Hematopoietic multipotent progenitor cell treated with erythropoietin and hydrocortisone succinate and interleukin-3 and kit ligand, for 15 days (in vitro differentiated cells): ENCODE data around the gene ENOX1.

Experiments
- DNase-seq: peaks from one replicate; pipeline ENCODE4 v3.0.0-alpha.2; 2015; ENCODE audit warnings: low spot score

Gene ENOX1

DNA sequence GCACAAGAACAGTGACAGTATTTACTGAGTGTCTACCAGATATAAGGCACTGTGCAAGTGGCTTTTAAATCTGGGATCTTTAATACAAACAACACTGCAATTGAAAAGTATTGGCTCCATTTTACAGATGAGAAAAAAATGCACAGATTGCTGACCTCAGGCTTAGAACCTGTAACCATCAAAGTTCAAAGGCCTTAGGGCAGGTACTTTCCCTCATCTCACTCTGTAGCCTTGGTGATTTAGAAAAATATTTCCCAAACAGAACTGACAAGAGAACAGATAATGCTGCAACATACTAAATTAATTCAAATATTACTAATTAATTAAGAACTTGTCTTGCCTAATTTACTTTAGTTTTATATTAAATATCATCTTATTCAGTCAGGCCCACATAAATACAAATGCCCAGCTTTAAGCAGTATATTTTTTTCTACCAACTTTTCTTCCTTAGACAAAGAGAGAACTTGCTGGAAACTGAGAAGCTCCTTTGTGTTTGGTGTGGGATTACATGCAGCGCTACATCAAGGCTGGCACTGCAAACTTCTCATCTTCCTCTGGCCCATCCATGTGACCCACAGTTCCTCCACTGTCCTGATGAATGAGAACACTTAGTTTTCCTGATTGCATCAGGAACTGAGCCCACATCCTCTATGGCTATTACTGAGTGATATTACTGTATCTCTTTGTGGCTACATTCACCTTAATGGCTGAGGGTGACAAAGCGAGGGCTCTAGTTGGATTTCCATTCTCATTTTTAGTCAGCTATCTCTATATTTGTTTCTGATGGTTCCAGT lies 302.1 kb downstream of the ENOX1 start:
- DNase-seq, result no peak

- DNase-seq, result no peak
Observed at GRCh38 chr13:43483930-43484329, 302.8 kb downstream of the ENOX1 start.

GRCh38 chr13:43482641-43483040 lies 304.1 kb downstream of the ENOX1 start:
- no peak for DNase-seq

DNA sequence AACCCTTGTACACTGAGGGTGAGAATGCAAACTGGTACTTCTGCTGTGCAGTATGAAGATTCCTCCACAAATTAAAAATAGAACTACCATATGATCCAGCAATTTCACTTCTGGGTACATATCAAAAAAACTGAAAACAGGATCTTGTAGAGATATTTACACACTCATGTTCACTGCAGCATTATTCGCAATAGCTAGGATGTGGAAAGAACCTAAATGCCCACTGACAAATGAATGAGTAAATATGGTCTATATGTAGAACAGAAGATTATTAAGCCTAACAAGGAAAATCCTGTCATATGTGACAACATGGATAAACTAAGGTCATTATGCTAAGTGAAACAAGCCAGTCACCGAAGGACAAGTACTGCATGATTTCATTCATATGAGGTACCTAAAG lies 304.7 kb downstream of the ENOX1 start:
- DNase-seq, result no peak

GRCh38 chr13:43478902-43479301 lies 307.9 kb downstream of the ENOX1 start:
- no peak for DNase-seq

- DNase-seq, result no peak
Observed at GRCh38 chr13:43478211-43478610, 308.6 kb downstream of the ENOX1 start.

GRCh38 chr13:43475140-43475539 lies 311.6 kb downstream of the ENOX1 start:
- DNase-seq, result no peak

DNA sequence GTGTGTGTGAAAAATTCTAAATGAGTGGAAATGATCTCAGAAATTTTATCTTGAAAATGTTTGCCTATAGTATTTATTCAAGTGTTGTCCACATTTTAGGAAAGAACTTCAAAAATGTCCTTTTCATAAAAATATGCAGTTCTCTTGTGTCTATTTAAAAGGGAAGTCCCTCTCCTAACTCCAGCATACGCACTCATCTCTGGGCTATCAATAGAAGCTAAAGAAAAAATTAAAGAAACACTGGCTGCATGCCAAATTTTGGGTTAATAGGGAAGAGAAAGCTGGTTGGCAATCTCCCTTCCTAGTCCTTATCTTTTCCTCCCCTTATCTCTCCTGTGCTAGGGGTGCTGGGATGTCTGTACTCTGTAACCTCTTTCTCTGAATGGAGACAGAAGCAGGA lies 313.3 kb downstream of the ENOX1 start:
- no peak for DNase-seq

DNA sequence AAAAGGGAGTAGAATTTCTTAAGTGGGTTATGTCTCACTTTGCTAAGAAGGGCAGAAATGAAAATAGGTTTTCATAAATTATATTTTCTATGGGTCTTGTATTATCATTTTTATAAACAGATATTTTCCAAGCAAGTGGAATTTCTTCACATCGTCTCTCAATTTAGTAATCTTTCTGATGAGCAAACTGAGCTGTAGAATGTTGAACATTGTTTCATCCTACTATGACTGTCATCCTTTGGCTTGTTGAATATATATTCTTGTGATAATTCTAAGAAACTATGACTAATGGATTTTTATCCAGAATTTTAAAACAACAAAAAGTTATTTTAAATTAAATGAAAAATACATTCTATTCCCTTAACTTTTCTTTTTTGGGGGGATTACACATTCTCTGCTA lies 313.8 kb downstream of the ENOX1 start:
- no peak for DNase-seq

GRCh38 chr13:43472339-43472738 lies 314.4 kb downstream of the ENOX1 start:
- DNase-seq, result no peak

- DNase-seq, result no peak
Observed at GRCh38 chr13:43470610-43471009, 316.2 kb downstream of the ENOX1 start.

- DNase-seq, result no peak
Observed at GRCh38 chr13:43469791-43470190, 317.0 kb downstream of the ENOX1 start.

DNA sequence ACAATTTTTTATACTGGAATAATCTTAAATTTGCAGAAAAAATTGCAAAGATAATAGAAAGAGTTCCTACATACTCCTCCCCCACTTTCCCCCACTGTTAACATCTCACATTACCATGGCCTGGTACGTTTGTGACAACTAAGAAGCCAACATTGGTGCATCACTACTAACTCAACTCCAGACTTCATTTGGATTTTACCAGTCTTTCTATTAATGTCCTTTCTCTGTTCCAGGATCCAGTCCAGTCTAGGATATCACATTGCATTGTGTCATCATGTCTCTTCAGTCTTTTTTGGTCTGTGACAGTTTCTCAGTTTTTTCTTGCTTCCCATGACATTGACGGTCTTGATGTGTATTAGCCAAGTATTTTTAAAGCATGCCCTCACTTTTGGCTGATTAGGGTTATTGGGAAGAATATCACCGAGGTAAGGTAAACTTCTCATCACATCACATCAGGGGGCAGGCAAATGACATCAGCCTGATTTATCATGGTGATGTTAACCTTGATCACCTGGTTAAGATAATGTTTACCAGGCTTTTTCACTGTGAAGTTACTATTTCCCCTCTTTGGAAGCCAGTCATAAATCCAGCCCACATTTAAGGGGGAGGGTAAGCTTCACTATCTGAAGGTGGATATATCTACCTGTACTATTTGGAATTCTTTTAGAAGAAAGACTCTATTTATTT lies 322.1 kb downstream of the ENOX1 start:
- no peak for DNase-seq

DNA sequence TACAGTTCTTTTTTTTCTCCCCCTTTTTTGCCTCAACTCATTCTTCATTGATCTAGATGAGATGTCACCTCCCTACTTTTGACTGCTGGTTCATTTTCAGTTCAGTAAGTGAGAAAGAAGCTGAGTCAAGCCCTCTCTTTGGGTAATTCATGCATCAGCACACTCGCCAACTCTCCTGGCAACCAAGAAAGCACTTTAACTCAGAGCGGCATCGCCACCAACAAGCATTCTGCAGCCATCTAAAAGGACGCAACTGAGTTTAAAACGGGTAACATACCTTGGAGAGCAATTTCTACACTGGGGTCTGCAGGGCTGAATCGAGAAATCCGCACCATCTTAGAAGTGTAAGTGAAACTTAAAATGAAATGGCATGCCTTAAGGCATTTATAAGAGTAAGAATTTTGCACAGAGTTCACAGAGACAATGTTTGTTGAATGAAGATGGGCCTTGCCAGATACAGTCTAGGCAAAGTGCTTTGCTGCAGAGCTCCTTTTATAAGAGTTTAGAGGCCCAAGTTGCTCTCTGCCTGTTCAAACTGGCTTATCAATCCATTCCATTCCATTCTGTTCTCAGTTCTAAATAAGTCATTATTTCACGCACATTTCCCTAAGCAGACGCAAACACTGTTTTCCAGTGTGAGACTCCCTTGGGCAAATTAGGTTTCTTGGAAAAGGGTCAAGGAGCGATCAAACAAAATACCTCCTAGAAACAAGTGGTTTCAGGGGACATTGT lies 338.0 kb downstream of the ENOX1 start:
- DNase-seq, result no peak

DNA sequence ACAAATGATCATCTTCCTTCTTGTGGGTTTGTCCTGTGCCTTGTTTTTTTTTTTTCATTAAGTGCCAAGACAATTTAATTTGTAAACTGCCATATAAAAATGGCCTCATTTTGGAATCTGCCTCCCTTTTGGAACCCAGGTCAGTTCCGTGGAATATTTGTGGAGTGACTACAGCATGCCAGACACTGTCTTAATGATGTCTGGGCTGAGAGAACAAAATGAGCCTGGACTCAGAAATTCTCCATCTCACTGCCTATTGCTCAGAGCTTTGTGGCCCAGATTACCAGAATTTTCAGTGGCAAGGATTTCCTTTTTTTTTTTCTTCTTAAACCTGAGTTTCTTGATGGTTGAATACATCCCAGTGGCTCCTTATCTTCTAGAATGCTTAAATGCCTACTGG lies 340.6 kb downstream of the ENOX1 start:
- DNase-seq, result no peak

- DNase-seq, result no peak
Observed at GRCh38 chr13:43445668-43446067, 341.1 kb downstream of the ENOX1 start.

DNA sequence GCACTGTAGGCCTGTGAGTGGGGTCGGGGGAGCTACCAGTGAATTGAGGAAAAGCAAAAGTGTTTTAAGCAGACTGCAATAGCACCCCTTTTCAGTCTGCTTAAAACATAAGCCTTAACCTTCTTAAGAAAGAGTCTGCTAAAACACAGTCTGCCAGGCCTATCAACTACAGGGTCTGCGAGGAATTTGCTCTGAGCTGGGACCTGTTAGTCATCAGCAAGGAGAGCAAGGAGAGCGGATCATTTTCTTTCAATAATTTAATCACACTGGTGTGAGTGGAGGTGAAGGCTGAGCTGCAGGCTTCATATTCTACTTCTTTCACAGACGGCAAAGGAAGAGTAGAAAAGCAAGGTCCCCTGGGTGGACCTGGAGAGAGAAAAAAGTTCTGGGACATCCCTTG lies 342.7 kb downstream of the ENOX1 start:
- DNase-seq, result no peak

DNA sequence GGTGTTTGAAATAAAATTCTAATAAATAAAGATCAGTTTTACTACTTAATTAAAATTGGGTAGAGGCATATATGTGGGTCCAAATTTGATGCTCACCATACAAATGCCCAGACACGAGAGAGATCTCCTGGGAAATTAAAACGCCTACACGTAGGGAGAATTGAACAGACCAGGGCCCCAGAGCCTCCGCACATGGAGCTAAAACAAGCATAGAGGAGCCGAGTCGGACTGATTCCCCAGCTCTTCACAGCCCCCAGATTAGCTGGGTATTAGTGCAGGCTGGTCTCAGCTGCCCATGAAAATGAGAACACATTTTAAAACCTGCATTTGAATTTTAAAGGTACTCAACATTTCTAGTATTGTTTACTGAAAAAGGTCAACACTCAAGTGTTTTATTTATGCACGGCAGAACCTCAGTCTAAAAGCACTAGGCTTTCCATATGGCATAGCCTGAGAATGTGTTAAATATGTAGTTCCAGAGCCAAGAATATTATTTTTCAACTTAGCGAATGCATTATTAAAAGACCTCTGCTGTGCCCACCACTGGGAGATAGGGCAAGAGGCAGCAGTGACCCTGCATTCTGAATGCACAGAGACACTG lies 344.8 kb downstream of the ENOX1 start:
- no peak for DNase-seq

DNA sequence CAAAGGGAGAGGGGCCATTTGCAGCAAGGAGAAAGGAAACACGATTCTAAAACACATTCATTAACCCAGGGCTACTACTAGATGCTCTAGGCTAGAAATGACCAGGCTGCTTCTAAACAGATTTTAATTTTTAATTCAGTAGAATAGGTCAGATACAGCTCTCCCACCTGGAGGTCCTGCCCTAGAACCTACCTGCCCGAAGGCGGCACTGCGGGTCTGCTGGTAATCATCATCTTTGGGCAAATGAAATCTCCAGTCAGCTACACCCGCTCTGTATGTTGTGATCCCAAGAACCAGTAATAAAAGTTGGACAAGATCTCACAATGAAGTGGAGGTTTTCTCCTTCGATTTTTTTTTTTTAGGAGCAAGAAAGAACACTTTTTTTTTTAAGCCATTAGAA lies 345.3 kb downstream of the ENOX1 start:
- no peak for DNase-seq

DNA sequence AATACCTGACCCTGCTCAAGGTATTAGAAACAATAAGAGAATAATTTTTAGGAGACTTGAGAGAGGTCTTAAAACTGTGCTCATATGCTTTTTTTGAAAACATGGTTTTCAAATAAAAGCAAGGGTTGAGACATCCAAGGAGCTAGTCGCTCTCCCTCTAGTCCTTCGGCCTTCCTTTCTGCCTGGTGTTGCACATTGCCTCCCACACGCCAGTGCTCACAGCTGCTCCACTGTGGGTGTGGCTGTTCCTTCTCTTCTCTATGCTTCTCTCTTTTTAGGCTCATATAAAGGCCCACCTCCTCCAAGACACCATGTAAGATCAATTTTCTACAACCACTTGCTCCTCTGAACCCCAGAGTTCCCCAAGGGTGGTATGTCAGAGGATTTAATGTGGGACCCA lies 352.6 kb downstream of the ENOX1 start:
- no peak for DNase-seq

GRCh38 chr13:43433691-43434141 lies 353.1 kb downstream of the ENOX1 start:
- no peak for DNase-seq

- DNase-seq, result no peak
Observed at GRCh38 chr13:43432958-43433357, 353.8 kb downstream of the ENOX1 start.

GRCh38 chr13:43431841-43432240 lies 354.9 kb downstream of the ENOX1 start:
- no peak for DNase-seq
